HG03135 (cell line): Measurements from ENCODE around the gene SSBP2.
"Not testable (repeated sequence)": the region's sequence is repeated elsewhere in the genome, so short reads cannot be mapped to it uniquely, and the experiment has no call there.

Source experiments
- ATAC-seq: cut with Tn5 transposase; IDR thresholded peaks from one replicate; pipeline ENCODE4 v1.9.1; 2021; ENCODE audit warnings: mild to moderate bottlenecking, moderate library complexity; ENCODE audit not compliant: unreplicated experiment

Gene SSBP2

GRCh38 chr5:81685471-81685870 lies 65.4 kb downstream of the SSBP2 start:
- no peak for ATAC-seq

GRCh38 chr5:81679885-81680284 lies 71.0 kb downstream of the SSBP2 start:
- no peak for ATAC-seq

GRCh38 chr5:81675420-81675819 lies 75.5 kb downstream of the SSBP2 start:
- ATAC-seq: no peak

DNA sequence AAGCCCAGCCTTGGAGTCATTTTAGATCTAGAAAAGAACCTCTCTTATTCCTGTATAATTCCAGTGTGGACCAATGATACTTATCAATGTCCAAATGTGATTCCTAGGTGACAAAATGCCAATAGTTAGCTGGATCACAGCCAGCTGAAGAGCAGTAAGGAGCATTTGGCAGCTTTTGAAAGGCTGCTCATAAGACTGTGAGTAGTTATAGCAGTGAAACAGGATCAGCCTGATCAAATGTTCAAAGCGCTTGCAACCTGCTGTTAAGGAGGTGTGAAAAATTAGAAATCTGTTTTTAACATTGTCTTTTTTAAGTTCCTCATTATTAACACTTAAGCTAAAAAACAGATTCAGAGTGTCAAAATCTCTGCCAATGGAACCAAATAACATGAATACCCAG lies 85.1 kb downstream of the SSBP2 start:
- no peak for ATAC-seq

- not testable (repeated sequence) for ATAC-seq
Measured at GRCh38 chr5:81660624-81661023, 90.3 kb downstream of the SSBP2 start.

- no peak for ATAC-seq
Measured at GRCh38 chr5:81657386-81657785, 93.5 kb downstream of the SSBP2 start.

DNA sequence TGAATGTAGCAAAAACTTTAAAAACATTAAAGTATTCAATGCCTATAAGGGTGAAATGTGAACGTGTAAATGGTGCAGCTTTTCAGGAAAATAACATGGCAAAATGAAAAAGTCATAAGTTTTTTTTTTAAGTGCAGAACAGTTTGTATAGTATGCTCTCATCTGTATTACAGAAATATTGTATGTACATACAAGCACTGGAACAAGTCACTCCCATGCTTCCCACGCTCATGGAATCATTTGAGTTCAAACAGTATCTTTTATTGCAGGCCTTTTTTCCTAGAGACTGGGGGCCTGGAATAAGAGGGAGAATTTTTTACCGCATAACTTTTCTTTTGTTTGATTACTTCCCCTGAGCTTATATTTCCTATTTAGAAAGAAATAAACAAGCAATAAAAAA lies 94.1 kb downstream of the SSBP2 start:
- ATAC-seq: no peak

DNA sequence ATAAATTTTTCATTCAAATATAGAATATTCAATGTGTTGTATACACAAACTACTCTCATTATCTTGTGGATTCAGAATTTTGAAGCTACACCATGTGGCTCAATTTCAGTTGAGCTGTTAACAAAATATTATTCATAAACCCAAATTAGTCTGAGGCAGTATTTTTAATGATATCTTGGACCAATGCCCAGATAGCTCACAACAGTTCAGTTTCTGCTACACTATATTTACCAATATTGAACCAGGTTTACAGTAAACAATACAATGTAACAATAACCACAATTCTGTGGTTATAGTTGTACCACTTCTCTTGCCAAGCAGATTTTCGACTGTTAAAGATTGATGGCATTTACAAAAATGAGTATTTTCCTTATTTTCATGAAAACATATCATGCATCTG lies 99.9 kb downstream of the SSBP2 start:
- ATAC-seq: no peak

GRCh38 chr5:81646469-81646995 lies 104.4 kb downstream of the SSBP2 start:
- ATAC-seq: no peak

DNA sequence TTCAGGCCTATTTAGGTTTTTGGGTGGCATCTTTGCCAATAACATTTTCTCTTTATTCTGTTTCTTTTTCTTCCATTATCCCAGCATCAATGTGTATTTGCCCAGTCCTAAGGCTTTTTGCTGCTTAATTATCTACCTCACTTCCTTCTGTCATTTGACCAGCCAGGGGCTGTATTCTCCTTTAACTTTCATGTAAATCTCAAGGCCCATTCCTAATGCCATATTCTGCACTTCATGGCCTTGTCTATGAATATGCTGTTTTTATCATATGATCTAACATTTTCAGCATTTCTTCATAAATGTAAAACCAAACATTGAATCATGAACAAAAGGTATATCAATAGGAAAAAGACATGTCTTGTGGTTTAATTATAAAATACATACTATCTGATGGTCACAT lies 108.7 kb downstream of the SSBP2 start:
- ATAC-seq: no peak

DNA sequence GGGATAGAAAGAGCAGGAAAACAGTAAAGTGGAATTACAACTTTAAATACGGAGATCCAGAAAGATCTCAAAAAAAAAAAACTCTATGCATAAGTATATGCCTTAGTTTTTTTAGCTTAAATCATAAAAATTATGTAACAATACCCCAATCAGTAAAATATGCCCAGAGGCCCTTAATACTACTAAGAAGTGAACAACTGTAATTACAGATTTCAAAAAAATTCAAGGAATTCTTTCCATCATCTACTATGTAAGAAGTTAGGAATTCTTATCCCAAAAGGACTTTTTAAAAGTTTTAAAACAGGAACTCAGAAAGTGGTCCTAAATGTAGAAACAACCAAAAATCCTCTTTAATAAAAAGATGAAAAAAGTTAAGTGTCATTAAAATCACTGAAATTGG lies 111.3 kb downstream of the SSBP2 start:
- ATAC-seq: no peak

DNA sequence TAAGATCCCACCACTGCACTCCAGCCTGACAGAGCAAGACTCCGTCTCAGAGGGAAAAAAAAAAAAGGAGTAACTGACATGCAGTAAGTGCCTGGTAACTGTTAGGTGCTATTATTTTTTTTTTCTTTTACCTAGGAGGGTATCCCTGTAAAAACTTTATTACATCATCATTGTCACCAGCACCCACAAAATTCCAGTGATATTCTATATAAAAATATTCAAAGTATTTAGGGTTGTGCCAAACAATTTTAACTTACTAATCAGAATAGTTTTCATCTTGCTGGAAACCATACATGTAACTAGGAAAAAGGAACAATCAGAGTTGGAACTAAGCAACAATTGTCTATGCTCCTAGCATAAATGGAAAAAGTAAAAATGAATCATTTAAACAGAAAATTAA lies 112.4 kb downstream of the SSBP2 start:
- no peak for ATAC-seq

GRCh38 chr5:81633891-81634290 lies 117.0 kb downstream of the SSBP2 start:
- no peak for ATAC-seq

DNA sequence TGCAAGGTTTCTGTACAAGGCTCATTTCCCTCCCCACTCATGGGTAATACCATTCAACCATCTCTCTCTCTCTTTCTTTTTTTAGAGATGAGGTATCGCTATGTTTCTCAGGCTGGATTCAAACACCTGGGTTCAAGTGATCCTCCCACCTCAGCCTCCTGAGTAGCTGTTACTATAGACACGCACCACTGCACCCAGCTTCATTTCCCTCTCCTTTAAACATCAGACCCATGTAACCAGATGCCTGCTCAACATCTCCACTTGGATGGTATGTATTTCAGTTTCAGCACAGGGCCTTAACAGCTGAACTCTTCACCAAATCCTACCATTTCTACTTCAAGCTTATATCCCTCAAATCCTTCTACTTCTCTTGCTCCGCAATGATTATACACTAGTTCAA lies 117.4 kb downstream of the SSBP2 start:
- ATAC-seq: no peak

GRCh38 chr5:81632679-81633078 lies 118.2 kb downstream of the SSBP2 start:
- ATAC-seq: no peak

DNA sequence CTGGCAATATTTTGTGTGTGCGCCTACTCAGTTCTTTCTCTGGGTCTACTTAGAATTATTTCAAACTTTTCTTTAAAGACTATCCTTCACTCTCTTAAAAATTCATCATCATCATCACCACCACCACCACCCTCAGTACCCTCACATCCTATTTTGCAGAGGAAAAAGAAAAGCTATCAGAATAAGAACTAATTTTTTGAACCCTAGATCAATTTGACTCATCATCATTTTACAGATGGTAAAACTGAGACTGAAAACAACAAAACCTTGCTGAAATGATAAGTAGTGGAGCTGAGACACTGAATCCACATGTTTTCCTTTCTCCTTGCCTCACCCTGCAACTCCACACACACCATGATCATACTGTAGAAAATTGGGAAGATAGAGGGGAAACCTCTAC lies 119.3 kb downstream of the SSBP2 start:
- no peak for ATAC-seq

DNA sequence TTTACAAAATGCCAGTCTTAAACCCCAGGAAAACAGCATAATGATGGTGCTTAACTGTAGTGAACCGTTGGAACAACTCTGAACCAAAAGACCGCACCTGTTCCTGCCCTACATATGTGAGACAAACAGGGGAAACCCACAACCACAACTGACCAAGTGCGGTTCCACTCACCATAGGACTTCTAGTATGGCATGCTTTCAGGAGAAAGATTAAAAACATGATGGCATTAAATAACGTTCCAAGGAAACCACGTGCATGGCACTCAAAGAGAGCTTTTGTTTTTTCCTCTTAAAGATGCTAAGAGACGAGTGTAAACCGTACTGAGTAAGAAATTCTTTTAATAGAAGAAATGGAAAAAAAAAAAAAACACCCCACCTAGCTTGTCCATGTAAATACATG lies 119.8 kb downstream of the SSBP2 start:
- ATAC-seq: no peak

GRCh38 chr5:81630684-81631083 lies 120.2 kb downstream of the SSBP2 start:
- ATAC-seq: no peak

DNA sequence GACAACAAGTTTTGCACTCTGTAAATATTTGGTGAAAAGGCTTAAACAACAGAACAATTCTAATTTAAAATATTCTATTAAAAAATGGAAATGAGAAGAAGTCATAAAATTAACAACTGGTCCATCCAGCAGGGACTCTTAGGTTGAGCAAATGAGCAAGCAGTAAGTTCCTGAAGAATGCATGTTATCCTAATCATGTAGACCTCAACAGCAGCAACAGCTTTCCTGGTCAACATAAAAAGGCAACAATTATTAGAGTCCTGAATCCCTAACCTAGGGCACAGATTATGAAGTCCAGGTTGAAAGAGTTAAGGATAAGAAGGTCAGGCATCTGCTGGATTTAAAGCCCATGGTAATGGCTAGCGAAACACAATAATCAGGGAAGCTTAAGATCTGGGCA lies 120.9 kb downstream of the SSBP2 start:
- ATAC-seq: no peak

- not testable (repeated sequence) for ATAC-seq
Measured at GRCh38 chr5:81628061-81628460, 122.8 kb downstream of the SSBP2 start.

DNA sequence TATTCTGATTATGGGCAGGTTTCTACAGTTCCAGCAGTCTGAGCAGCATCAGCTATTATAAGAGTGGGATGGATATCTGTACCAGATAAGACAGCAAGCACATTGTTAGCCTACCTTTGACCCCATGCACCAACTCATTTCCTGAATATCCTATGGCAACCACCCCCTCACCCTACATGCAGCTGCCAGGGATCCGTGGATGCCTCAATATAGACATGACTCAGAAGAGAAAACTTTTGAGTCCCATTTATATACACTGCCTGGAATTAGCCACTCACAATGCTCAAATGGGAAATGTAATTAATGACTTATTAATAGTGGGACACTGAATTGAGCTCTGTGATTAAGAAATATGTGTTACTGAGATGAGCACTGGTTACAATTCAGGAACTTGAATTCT lies 124.4 kb downstream of the SSBP2 start:
- ATAC-seq: no peak

DNA sequence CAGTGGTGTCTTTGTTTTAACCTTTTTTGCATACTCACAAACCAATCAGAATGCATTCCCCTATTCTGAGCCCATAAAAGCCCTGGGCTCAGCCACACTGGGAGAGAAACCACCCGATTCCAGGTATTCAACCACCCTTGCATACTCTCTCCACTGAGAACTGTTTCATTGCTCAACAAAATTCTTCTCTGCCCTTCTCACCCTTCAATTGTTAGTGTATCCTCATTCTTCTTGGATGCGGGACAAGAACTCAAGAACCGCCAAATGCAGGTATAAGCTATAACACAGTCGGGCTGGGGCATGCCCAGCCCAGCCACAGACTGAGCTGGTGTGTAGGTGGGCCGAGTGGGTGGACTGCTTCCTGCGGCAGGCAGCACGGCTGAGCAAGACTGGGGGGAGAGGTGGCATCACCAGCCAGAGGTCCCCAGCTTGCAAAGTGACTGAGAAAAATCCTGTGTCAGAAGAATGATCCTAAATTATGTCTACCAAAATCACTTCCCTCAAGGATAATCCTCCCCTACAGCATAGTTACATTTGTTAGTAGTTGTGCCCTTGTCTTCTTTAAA lies 141.0 kb downstream of the SSBP2 start:
- ATAC-seq: no peak

DNA sequence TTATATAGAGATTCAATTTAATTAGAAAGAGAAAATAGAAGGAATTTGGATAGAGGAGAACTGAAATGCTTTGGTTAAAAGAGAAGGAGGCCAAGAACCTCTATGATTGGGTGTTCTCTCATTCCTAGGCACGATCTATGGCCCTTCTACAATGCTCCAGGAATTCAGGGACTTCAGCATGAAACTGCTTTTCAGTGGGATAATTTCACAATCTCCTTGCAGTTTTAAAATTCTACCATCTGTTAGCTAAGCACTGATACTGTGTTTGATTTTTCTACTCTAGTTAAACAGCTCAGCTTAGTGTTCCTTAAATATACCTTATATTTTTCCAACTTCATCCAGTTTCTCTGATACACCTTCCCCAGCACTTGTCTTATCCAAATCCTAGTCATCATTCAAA lies 141.9 kb downstream of the SSBP2 start:
- no peak for ATAC-seq
